ENCODE results near the gene HCFC1.

The HCFC1 gene

DNA sequence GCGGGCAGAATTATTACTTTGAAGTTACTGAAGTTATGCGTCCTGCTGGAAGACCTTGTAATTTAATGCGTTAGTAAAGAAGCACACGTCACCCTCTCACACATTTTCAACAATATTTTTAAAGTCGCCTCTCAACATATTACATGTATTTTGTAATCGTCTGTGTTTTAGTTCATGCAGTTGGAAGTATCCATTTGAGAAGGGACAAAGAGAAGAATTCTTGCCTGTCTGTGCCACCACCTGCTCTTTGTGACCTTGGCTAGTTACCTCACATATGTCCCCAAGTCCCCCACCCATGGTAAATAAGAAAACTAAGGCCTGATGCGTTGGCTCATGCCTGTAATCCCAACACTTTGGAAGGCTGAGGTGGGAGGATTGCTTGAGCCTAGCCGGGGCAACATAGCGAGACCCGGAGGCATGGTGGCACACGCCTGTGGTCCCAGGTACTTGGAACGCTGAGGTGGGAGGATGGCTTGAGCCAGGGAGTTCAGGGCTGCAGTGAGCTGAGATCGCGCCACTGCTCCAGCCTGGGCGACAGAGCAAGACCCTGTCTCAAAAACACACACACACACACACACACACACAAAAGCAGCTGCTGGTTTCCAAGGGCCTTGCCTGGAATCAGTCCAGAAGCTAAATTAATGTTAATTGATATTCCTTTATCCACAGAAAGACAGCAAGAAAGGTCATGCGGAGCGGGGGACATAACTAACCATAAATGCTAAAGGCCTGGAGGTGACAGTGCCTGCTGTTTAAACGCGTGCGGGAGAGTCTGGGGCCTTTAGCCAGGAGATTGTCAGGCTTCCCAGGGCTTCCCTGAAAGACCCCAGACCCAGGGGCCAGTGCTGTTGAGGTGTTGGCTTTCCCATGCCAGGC is 1.7 kb upstream of the HCFC1 start:
- DNase-seq: peak; percentile 73

DNA sequence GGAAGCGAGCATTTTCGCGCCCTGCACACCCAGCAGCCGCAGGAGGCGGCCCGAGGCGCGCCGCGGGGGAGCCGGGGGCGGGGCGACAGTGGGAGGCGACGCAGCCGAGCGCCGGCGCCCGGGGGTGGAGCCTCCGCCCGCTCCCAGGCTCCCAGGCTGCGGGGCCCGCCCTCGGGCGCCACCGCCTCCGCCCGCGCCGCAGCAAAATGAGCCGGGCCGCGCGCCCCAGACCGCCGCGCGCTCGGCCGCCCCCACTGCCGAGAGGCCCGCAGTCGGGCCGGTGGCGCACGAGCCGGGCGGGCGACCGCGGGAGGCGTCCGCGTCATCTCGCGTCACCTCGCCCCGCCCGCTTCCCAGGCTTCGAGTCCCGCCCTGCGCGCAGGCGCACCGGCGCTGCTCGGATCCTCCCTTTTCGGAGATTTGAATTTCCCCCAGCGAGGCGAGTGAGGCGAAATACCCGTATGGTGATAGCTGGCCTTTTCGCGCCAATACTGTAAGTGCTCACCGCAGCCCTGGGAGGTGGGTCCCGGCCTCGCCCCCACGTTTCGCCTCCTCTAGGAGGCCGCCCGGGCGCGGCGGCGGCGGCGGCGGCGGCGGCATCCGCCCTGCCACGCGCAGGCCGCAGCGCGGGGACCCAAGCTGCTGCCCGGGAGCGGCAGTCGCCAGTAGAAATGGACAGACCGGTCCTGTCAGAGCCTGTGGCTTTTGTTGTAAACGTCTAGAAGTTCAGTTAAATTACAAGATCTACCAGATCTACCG is 929 bp upstream of the HCFC1 start, which contains the start of gene TMEM187:
Gene TMEM187 (plus strand): TSS at position 387 of the 759 bp plus-strand sequence. CDS start 9,309 bp downstream, outside the sequence.
- peak; percentile 94 for DNase-seq

DNA sequence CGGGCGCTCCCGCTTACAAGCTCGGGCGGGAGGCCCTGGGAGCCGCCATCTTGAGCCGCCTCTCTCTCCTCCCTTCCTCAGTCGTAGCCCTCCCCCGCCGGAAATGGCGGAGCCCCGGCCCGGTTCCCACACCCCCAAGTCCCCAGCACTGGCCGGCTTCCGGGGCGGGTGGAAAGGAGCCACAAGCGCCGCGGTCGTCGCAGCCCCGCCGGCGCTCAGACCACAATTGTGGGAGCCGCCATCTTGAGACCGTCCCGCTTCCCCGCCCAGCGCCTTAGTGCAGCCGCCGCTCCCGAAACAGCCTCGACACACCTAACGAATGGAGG is 531 bp downstream of the HCFC1 start:
- peak; percentile 58 for DNase-seq

DNA sequence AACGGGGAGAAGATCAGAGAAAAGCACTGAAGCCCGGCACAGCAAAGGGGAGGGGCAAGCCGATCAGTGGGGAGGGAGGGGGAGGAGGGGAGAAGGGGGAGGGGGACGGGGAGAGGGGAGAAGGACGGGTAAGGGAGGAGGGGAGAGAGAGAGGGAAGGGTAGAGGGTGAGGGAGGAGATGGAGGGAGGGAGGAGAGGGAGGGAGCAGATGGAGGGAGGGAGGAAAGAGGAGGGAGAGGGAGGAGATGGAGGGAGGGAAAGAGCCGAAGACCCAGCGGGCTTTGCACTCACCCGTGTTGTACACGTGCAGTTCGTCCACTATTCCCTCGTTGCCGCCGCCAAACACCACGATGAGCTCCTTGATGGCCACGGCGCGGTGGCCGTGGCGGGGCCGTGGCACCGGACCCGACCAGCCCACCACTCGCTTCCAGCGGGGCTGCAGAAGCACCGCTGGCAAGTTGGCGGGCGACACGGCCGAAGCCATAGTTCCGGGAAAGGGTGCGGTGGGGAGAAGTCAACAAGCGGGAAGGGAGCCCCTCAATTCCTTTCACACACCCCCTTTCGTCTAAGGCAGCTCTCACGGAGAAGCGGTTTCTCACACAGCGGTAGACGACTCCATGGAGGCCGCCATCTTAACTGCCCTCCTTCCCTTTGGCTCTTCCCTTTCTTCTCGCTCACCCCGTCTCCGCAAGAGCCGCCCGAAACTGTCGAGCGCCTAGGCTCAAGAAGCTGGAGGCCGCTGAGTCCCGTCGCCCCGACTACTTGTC is 1.1 kb downstream of the HCFC1 start:
- peak; percentile 32 for DNase-seq

DNA sequence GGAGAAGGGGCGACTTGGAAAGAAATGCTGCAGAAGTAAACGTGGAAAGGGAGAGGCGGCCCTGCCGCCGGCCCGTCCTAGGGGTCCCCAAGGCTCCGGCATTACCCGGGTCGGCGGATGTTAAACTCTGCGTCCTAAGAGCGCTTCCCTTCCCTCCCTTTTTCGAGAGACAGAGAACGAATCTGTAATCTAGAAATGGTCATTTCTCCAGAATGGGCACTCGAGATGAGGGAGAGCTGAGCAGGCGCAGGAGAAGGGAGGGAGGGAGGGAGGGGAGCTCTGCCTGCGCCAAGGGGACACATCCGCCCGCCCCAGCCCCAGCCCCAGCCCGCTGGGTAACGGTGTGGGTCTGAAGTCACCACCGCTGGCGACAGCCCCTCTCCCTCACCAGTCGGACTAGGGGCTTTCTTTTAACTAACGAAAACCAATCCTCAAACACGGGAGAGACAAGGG is 1.7 kb downstream of the HCFC1 start:
- no peak for DNase-seq

DNA sequence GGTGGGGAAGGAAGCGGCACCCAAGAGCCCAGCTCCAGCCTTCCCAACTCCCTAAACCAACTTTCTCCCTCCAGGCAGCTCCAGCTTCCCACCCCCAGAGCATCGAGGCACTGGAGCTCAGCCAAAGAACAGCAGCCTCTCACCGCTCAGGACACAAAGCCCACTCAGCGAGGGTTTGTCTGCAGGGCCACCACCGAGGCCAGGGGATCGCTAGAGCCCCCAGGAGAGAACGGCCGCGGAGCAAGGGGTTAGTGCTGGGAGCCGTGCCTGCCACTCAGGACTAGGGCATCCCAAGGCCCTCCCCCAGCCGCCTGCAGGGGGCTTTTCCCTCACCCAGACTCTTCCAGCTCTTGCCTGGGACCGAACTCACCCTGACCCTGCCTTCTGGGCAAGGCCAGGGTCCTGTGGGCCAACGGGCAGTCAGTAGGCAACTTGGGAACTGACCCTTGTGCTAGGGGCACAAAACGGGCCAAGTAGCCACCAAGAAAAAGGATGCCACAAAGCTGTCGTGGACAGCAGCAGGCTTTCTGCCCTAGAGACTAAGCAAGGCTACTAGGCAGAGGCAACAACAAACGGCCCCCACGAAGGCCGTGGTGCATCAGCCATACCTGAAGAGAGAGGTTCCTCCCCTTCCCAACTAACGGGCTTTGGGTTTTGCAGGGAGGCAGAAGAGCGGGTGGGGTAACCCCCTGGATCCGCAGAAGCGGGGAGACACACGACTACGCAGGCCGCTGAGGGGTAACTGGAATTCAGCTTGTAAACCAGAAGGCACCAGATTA is 2.3 kb downstream of the HCFC1 start:
- DNase-seq: no peak

DNA sequence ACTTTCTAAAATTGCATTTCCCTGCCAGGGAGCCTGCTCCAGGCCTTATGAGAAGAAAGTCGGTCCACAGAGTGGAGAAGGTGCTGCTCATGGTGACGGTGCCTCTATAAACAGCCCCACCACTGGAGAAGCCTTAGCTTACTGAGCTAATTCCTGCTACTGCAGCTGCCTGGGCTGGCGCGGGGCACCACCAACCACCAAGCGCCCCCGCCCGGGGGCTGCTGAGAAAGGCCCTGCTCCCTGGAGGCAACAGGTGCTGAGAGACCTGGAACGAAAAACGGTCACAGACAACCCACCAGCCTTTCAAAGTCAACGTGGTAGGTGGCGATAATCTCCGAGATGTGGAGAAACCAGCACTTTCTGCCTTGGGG is 2.9 kb downstream of the HCFC1 start:
- DNase-seq: peak; percentile 12

DNA sequence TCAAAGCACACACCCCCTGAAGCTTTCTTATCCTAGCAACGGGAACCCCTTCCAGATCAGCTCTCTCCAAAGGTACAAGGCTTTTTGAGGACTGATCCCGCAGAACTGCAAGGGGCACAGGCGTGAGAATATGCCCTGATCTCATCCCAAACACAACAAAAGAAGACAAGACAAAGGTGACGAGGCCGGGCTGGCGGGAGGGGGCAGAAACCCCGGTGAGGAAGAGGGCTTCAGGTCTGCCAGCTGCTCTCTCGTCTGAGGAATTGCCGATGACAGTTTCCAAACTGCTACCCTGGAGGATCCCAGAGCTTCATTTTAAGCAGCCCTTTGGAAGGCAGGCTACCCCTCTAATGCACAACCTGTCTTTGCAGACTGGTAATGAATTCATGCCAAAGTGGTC is 3.4 kb downstream of the HCFC1 start:
- no peak for DNase-seq

DNA sequence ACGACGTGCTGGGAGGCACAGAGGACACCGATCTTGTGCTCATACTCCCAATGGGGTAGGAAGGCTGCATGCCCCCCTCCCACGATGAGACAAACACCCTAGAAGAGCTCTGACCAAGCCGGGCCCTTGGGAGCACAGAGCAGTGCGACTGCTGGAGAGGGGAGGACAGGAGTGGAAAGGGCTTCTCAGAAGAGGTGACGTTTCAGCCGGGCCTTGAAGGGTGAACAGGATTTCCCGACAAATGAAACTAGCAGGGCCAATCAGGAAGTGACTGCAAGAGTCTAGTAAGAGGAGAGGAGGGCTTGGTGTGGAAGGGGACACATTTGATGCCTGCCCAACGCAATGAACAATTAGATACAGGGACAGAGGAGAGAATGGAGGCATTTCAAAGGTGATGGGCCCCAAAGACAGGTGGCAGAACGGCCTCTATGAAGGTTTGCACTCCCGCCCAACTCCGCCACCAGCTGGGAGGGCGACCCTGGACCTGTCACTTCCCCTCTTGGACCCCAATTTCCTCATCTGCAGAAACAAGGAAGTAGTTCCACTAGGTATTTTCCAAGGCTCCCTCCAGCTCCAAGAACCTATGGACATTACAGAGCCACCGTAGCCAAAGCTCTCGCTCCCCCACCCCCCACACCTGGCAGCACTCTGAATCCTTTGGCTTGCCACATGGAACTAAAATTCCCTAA is 3.9 kb downstream of the HCFC1 start:
- DNase-seq: no peak

DNA sequence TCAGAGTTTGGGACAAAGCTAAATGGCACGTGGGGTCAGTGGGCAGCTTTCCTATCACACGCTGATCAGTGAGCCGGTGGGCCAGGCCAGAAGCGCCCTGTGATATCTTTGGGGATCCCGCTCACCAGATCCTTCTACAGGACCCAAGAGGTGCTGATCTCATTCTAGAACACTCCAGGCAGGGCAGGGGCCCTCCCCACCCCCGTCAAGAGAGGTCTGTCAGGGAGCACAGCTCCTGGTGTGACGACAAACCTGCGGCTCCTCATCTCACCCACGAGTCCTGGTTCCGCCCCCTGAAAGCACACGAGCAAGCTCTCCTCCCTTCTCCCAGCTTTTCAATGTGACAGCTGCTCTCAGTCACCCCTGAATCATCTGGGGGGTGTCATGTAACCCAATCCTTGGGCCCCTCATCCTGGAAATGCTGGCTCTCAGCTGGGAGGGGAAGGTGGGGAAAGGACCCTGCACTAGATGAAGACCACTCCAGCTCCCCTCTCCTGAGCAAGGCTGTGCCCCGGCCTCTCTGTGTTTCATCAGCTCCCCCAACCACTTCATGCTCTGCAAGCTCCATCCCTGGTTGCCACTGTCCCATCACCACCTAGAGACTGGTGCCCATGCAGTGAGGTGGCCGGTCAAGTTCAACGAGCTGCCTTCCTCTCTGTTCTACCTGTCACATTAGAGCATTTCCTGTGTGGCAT is 4.6 kb downstream of the HCFC1 start:
- no peak for DNase-seq

DNA sequence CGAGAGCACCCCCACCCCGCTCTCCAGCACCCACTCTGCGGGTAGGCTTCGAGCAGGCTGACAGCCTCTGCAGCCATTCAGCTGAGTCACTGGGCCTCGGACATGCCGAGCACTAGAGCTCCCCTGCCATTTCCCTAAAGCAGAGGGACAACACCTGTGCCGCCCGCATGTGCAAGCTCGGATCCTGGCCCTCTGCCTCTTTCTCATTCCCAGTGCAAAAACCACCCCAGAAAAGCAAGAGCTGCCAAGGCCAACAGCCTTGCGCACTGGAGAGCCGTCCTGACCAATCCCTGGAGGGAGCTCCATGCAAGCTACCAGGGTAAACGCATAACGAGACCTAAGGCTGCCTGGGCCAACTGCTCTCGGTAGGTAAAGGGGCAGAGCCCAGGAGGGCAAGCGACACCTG is 5.3 kb downstream of the HCFC1 start:
- no peak for DNase-seq

DNA sequence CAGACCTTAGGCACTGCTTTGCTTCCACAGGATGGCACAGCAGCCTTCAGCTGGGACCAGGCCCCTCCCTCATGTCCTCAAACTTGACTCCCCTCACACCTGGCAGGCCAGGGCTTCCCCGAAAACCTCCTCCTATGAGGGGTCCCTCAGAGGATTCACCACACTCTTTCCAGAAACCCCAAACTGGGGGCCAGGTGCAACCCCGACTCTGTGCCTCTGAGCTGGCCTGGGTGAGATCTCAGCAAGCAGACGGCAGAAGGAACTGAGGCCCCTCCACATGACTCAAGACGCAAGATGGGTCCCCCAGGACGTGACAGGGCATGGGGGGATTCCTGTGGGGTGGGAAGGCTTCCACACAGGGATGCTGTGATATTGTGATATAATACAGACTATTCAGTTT is 6.2 kb downstream of the HCFC1 start:
- DNase-seq: no peak

DNA sequence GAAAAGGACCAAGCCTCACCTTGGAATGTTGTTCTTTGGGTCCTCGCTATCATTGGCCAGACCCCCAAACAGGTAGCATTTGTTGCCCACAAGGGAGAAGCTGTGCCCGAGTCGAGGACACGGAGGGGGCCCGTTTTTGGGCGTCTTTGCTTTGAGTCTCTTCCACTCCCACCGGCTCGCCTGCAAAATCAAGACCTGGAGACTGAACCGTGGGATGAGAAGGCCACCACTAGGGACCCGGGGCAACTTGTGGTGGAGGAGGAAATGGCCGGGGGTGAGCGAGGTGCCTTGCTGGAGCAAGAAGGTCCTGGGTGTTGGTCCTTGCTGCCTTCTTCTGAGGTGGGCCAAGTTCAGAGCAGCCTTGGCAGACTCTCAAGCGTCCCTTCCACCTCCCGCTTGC is 7.5 kb downstream of the HCFC1 start:
- no peak for DNase-seq

DNA sequence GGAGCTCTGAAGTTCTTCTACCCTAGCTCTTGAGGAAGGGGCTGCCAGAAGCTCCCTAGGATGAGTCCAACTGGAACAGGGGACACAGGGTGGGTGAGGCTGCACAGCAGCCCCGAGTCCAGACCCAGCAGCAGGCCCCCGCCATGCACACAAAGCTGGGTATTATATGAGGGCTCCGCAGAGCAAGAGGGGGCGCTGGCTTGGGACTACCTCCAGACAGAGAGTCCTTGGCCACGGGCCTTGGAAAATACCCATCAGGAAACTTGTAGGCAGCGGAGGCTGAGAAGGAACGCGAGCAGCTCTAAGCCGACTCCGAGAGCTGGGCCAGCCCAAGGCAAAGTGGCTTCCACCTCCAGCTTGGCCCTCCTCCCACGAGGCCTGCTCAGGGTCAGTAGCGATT is 8.1 kb downstream of the HCFC1 start:
- no peak for DNase-seq

DNA sequence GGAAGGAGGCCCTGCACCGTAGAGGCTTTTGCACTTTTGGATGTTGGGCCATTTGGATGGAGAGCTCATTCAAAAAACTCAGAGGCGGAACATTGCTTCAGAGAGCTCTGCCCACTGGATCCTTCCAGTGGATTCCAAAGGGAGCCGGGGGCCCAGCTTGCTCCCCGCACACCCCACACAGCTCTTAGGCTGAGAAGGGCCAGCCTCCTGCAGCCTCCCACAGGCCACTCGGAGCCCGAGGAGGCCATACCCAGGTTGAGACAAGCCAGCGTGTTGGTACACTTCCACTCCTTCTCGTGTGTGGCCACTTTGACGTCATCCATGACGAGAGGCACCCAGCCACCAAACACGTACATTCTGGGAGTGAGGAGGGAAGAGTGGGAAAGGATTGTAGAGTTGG is 10.3 kb downstream of the HCFC1 start:
- no peak for DNase-seq

DNA sequence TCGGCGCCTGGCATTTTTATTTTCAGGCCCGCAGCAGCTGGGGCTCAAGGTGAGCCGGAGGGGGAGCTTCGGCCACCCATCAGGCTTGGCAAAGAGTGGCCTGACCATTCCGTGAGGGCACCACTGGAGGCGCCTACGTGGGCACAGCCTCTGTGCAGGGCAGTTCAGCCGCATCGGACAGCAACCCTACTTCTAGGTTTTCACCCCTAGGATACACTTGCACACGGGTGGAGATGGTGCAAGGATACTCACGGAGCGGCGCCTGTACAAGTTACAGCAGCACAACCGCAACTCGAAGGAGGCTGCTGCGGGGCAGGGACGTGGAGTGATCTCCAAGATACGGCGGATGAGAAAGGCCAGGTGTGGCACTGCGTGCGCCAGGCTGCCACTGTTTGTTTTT is 10.8 kb downstream of the HCFC1 start:
- no peak for DNase-seq

DNA sequence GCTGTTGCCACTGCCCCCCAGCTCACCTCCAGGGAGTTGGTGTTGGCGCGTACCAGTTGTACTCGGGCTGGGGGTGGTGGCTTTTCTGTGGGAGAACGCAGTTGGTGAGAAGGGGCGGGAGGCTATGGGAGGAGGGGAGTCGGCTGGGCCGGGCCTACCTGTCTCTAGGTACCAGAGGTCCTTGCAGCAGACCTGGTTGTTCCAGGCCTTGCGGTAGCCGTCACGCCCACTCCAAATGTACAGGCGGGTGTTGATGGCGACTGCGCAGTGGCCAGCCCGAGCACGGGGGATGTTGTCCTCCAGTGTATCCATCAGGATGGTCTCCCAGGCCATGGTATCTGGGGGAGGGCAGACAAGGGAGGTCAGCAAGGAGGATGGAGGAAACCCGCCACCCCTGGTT is 11.5 kb downstream of the HCFC1 start:
- no peak for DNase-seq

DNA sequence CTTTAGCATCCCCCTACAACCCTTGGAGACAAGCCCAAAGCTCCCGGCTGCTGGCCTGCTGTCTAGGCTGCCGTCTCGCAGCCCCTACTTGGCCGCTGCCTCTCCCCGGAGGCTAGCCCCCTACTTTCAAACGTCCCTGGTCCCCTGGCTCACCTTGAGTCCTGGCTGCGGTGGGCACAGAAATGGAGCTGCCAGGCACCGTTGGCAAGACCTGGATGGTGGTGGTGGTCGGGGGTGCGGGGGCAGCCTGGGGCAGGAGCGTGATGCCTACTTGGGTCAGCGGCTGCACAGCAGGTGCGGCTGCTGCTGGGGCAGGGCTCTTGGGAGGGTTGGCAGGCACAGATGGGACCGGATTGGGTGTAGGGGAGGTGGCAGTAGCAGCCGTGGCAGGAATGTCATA is 12.0 kb downstream of the HCFC1 start:
- DNase-seq: no peak

DNA sequence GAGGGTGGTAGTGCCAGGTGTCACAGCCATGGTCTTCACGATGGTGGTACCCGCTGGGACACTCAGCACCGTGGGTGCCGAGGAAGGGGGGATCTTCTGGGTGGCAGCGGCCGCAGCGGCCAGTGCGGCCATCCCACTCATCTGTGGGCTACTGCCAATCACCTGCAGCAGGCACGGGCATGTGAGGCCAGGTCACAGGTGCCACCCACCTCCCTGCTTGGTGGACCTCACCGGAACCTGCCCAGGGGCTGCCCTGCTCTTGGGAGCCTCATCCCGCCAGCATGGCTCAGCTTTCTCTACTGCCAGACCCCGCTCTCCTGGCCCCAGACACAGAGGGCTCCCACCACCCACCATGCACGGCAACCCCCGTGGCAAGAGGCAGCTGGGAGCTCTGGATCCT is 13.0 kb downstream of the HCFC1 start:
- DNase-seq: no peak

DNA sequence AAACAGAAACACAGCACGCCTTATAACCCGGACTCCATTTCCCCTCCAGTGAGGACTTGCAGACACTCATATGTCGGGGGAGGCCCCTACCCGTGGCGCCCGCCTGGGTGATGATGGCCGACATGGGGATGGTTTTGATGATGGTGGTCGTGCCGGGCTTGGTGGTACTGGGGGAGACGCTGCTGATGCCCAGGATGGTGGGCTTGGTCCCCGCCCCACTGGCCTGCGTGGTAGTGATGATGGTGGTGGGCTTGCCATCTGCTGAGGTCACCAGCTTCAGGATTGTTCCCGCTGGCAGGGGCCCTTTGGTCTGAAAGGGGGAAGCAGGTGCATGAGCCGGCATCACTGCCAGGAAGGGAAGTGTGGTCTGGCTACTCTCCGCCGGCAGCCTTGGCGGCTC is 14.4 kb downstream of the HCFC1 start:
- no peak for DNase-seq
